Measurements from ENCODE around the gene NGF.
"Not testable (repeated sequence)": the region's sequence is repeated elsewhere in the genome, so short reads cannot be mapped to it uniquely, and the experiment has no call there.

Gene NGF

GRCh38 chr1:115332813-115333608 lies 5.0 kb downstream of the NGF start:
- no peak for DNase-seq

GRCh38 chr1:115331558-115332331 lies 6.3 kb downstream of the NGF start:
- no peak for DNase-seq

GRCh38 chr1:115330480-115331013 lies 7.5 kb downstream of the NGF start:
- no peak for DNase-seq

DNA sequence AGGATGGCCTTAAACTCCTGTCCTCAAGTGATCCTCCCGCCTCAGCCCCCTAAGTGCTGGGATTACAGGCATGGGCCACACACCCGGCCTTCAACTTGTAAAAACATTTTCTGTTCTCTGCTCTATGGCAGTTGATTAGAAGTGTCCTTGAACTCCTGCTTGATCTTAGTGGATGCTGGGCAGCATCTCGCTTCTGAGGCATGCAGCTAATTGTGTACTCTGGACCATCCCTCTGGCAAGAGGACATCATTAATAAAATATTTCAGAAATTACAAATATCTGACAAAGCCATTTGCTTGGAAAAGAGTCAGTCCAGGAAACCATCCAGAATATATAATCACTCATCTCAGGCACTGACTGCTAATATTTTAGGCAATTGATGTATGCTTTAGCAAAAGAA lies 8.1 kb downstream of the NGF start:
- no peak for DNase-seq

DNA sequence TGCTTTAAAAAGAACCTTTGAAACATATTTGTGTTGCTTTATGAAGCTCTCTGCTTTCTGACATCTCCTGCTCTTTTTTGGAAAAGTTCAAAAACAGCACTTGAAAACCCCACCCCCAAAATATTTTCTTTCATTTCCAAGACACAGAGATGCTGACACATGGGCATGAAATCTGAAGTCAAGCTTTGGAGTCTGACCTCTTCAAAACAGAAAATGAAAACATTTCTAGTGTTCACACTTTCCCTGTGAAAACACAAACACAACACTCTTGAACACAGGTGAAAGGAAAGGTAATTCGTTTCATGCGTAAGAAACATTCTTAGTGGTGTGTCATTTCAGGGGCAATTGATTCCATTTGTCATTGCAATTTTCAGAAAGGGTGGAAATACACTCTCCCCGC lies 10.8 kb downstream of the NGF start:
- DNase-seq, result no peak

DNA sequence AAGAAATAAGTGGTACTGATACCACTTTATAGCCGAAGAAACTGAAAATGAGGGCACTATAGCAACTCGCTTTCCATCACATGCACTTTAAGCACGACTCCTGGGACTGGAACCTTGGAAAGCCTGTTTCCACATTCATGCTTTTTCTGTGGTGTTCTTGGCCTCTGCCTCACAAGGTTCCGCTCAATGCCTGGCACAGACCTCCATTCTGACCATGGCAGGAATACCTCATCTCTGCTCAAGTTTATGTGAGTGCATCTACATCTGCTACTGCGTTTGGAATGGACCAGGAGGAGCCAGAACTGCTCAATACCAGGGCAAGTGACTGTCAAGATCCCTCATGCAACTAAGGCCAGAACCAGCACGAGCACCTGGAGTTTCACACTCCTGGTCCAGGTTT lies 11.6 kb downstream of the NGF start:
- DNase-seq, result no peak

DNA sequence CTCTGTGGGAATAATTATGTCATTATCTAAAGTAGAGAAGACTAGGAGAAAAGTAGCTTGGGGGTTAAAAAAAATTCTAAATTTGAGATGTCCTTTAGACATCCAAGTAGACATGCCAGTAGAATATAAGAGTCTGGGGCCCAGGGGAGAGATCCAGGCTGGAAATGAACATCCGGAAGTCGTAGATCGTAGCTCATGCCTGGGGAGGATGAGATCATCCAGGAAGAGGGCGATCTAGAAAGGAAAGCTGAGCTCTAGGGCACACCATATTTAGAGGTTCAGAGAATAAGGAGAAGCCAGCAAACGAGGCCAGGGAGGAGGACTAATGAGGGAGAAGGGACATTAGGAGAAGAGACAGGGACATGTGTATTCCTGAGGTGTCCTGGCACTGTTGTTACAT lies 12.2 kb downstream of the NGF start:
- DNase-seq, result no peak

DNA sequence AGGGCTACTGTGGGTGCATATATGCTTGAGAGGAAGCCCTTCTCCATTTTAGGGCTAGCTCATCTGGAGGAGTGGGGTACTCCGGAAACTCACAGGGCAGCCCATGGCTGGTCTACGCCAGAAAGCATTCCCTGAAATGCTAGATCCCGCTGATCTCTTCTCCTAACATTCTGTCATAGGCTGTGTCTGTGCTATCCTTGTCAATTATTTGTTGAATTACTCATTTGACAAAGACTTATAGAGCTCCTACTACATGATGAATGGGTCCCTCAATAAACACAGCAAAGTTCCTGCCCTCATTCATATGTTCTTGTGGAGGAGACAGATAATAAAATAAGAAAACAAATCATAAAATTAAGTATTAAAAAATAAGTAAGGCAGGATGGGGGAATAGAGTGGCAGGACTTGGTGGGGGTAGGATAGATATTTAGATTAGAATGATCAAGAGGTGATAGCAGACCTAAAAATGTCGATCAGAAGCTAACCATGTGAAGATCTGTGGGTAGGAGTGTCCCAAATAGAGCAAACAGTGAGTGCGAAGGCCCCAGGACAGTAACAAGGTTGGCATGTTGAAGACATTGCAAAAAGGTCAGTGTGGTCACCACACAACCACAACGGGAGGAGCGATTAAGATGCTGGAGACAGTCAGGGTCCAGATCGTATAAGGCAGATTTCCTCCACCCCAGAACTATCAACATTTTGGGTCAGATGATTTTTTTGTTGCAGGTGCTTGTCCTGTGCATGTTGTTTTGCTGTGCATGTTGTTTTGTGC lies 13.2 kb downstream of the NGF start:
- no peak for DNase-seq

GRCh38 chr1:115323366-115324004 lies 14.6 kb downstream of the NGF start:
- no peak for DNase-seq

DNA sequence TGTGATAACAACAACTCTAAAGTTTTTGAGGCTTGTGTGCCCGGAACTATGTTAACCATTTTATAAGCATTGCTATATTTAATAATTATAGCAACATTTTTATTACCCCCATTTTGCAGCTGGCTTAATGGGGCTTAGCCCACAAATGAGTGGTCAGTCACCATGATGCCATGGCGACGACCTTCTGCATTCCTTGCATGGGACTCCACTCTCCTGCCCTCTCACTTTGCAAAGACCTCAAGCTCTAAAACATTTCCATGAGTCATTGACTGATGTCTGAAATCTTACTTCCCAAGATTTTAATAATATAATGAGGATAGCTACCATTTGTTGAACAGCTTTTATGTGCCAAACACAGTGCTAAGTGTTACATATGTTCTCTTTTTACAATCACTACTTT lies 15.4 kb downstream of the NGF start:
- no peak for DNase-seq

DNA sequence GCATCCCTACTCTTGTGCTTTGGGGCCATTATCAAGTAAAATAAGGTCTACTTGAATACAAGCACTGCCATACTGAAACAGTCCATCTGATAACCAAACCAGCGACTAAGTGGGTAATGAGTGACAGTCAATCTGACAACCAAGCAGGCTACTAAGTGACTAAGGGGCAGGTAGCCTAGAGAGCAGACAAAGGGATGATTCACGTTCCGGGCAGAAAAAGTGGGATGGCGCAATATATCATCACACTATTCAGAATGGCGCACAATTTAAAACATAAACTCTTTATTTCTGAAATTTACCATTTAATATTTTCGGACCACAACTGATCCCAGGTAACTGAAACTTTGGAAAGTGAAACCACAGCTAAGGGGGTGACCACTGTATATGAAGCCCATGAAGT lies 17.7 kb downstream of the NGF start:
- no peak for DNase-seq

DNA sequence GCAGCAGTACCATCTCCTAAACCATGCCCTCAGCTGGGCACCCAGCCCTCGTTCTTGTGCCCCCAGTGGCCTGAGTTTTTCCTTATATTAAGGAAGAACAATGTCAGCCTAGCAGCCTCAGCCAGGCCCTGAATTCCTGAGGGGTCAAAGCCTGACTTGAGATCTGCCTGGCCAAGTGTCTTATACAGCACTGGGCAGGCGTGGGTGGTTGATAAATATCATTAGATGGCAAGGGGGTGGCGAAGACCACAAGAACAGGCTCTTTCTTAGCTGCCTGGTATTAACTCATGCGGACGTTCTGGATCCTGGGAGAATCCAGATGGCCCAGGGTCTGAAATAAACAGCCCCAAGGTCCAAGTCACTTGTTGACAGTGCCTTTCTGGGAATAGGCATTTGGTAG lies 18.3 kb downstream of the NGF start:
- no peak for DNase-seq

DNA sequence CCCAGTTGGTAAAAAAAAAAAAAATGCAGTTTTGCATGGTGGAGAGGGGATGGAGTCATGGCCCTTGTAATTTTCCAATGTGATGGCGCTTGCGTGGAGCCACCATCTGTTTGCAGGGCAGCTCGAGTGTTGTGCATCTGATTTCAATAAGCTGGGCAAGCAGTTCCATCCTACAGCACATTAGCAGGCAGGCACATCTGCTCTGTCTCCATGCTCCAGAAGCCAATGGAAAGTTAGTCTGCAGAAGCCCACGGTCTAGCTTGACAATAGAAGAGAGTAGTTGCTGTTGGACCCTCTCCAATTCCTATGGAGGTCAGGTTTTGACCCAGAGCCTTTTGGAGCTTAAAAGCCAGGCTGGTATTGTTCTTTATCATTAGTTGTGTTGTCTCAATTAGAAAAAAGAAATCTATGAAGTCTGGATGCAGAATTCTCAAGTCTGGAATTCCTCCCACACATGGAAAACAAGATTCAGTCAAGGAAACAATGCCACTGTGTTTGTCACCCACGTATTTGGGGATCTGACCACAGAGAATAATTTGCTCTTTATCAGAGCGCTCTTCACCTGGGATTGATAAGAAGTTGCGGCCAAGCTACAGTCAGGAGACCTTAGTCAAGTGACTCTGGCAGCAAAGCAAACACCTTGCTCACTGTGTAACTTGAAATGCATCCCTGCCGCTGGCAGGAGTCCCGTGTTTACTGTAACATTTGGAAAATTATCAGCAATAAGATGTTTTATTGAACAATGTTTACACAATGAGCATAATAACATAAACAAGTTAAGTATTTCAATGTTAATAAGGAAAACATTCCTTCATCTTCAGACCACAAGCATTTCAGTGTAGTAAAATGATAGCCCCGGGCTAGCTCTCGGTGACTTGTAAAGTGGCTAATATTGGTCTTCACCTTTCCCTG lies 20.7 kb downstream of the NGF start:
- DNase-seq, result no peak

DNA sequence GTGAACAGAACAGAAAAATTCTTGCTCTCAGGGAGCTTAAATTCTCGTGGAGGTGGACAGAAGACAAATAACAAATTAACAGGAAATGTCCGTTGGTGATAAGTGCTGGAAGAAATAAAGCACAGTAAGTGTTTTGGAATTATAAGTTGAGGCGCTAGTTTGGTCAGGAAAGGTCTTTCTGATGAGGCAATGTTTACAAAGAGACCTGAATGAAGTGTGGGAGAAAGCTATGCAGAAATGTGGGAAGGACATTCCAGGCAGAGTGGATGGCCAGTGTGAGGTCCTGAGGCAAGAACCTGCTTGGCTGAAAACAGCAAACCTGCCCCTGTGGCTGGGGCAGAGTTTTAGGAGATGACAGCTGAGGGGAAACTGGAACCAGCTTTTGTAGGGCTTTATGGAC lies 23.3 kb downstream of the NGF start:
- no peak for DNase-seq

DNA sequence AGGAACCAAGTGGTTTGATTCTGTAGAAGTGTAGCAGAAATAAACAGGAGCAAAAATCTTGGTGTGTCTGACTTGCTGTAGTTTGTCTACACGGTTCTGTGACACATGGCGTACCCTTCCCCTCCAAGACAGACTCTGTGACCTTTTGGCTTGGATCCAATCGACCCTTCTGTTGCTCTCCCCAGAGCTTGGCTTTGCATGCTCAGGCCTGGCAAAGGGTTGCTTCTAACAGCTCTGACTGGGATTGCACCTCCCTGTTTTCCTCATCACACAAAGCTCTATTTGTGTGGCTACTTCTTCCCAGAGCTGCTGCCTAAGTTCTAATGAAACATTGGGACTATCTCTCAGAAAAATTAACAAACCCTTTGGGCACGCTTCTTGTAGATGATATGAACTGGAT lies 24.0 kb downstream of the NGF start:
- no peak for DNase-seq

DNA sequence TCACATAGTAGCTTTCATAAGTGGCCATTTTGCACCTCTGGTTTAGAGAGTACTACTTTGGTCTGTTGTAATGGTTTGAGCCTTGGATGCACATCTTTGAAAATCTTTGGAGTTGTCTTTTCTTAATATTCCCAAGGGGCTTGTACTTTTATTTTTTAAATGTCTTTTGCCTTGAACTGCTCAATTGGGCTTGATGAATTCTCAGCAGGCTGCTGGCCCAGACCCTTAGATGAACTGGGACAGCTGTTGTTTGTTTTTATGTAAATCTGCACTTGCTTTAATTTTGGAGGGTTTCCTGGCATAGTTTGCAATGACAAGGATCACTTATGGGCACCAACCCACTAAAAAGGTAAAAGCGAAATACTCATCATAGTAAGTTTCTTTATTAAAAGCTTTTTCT lies 24.9 kb downstream of the NGF start:
- no peak for DNase-seq

GRCh38 chr1:115312742-115313141 lies 25.3 kb downstream of the NGF start:
- DNase-seq, result no peak

- DNase-seq, result no peak
Observed at GRCh38 chr1:115311474-115311989, 26.5 kb downstream of the NGF start.

DNA sequence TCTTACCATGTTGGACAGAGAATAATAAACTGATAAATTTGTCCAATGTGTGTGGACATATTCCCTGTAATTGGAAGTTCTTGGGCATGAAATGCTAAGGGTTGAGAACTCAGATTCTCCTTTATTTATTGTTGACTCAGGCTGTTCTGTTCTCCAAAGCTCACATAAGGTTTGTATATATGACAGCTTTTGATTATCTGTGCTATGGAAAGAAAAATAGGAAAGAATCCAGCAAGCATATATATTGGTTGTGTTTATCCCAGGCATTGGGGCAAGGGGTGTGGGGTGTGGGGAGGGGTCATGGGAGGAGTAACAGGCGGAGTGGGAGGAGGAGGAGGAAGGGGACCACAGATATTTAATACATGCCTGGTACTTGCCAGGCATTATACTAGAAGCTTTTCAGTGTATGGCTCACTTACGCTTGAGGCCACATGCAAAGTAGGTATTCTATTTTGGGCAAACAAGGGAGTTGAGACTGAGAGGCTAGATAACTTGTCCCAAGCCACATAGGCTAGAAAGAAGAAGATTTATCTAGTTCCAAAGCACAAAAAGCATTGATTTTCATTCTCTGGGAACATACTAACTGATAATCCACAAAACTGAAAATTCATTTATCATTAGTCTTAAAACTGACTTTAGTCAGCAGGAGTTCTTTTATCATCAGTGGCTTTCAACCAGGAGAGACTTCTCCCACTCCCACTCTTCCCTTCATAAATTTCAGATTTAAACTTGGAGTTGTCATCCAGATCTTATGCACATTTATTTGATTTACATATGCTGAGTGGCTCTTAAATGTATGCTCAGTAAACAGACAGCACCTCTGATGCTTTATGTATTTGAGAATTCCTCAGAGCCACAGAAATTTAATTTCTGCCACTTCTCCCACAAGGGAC lies 27.2 kb downstream of the NGF start:
- no peak for DNase-seq

DNA sequence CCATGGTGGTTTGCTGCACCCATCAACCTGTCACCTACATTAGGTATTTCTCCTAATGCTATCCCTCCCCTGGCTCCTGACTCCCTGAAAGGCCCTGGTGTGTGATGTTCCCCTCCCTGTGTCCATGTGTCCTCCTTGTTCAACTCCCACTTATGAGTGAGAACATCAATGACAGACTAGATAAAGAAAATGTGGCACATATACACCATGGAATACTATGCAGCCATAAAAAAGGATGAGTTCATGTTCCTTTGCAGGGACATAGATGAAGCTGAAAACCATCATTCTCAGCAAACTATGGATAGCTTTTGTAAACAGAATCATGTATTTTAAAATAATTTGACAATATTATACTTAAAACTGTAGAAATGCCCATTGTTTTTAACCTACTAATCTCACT lies 28.5 kb downstream of the NGF start:
- DNase-seq, result not testable (repeated sequence)

- DNase-seq, result no peak
Observed at GRCh38 chr1:115308969-115309368, 29.1 kb downstream of the NGF start.

All from CD4-positive, alpha-beta T cell treated with Interferon gamma for 1 hour (primary cell).